HL-60 (cell line): ENCODE measurements around the gene NCOA3.
"Not testable (repeated sequence)": the region's sequence is repeated elsewhere in the genome, so short reads cannot be mapped to it uniquely, and the experiment has no call there.

Experiments used
- DNase-seq, 2 experiments: peaks; one replicate each; pipeline ENCODE4 v3.0.0-alpha.2; 2010 to 2020; ENCODE audit warnings: low read depth in 1 of 2, low spot score in 1 of 2
- H3K27ac ChIP-seq: fragments of 250-450 bp; sonication (Bioruptor Pico); replicated peaks from 2 replicates; pipeline ENCODE4 v1.5.1; 2020; ENCODE audit warnings: mild to moderate bottlenecking, moderate library complexity
- H3K27me3 ChIP-seq: fragments of 250-450 bp; sonication (Bioruptor Pico); 2 replicates; pipeline ENCODE4 v1.5.1; 2021; ENCODE audit warnings: mild to moderate bottlenecking, moderate library complexity; ENCODE audit not compliant: insufficient read depth, poor library complexity, severe bottlenecking
- H3K4me3 ChIP-seq: replicated peaks from 2 replicates; pipeline ENCODE4 v1.5.1; 2011; ENCODE audit warnings: mild to moderate bottlenecking, control low read depth, low read length; ENCODE audit not compliant: insufficient read depth
- GABPA ChIP-seq: IDR thresholded peaks from 2 replicates; pipeline ENCODE4 v1.6.1; 2012; ENCODE audit warnings: low read depth
- POLR2AphosphoS5 ChIP-seq: IDR thresholded peaks from 2 replicates; pipeline ENCODE4 v1.6.1; 2012; ENCODE audit warnings: low read depth
- SPI1 ChIP-seq: IDR thresholded peaks from 2 replicates; pipeline ENCODE4 v1.6.1; 2012; ENCODE audit warnings: low read depth, mild to moderate bottlenecking, borderline replicate concordance
- TF ChIP-seq, protein P1 (sequence below): IDR thresholded peaks from one replicate; pipeline ENCODE4 v1.5.1; 2011; ENCODE audit warnings: low read length, control low read depth, inconsistent platforms; ENCODE audit not compliant: insufficient read depth
- TF ChIP-seq, protein P2 (sequence below): IDR thresholded peaks from 2 replicates; pipeline ENCODE4 v1.6.1; 2012; ENCODE audit warnings: low read depth; ENCODE audit not compliant: insufficient replicate concordance

Gene NCOA3

DNA sequence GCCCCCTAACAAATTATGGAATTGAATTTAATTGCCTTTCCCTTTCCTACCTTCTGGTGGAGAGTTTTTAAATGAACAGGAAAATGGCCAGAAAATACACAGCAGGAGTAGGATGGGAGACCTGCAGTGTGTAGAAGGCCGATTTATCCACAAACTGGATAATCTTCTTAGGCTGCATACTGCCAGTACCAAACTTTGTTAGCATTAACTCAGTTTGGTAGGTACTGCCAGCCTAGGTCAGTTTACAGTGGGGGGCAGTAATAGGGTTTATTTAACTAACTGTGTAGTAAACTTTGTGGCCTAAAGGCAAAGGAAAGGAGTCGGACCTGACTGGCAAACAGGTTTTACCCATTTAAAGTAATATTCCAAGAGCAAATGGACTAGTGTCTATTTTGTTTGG is 4.6 kb downstream of the NCOA3 start:
- TF ChIP-seq, protein P1, sequence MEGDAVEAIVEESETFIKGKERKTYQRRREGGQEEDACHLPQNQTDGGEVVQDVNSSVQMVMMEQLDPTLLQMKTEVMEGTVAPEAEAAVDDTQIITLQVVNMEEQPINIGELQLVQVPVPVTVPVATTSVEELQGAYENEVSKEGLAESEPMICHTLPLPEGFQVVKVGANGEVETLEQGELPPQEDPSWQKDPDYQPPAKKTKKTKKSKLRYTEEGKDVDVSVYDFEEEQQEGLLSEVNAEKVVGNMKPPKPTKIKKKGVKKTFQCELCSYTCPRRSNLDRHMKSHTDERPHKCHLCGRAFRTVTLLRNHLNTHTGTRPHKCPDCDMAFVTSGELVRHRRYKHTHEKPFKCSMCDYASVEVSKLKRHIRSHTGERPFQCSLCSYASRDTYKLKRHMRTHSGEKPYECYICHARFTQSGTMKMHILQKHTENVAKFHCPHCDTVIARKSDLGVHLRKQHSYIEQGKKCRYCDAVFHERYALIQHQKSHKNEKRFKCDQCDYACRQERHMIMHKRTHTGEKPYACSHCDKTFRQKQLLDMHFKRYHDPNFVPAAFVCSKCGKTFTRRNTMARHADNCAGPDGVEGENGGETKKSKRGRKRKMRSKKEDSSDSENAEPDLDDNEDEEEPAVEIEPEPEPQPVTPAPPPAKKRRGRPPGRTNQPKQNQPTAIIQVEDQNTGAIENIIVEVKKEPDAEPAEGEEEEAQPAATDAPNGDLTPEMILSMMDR: no peak
- TF ChIP-seq, protein P2, sequence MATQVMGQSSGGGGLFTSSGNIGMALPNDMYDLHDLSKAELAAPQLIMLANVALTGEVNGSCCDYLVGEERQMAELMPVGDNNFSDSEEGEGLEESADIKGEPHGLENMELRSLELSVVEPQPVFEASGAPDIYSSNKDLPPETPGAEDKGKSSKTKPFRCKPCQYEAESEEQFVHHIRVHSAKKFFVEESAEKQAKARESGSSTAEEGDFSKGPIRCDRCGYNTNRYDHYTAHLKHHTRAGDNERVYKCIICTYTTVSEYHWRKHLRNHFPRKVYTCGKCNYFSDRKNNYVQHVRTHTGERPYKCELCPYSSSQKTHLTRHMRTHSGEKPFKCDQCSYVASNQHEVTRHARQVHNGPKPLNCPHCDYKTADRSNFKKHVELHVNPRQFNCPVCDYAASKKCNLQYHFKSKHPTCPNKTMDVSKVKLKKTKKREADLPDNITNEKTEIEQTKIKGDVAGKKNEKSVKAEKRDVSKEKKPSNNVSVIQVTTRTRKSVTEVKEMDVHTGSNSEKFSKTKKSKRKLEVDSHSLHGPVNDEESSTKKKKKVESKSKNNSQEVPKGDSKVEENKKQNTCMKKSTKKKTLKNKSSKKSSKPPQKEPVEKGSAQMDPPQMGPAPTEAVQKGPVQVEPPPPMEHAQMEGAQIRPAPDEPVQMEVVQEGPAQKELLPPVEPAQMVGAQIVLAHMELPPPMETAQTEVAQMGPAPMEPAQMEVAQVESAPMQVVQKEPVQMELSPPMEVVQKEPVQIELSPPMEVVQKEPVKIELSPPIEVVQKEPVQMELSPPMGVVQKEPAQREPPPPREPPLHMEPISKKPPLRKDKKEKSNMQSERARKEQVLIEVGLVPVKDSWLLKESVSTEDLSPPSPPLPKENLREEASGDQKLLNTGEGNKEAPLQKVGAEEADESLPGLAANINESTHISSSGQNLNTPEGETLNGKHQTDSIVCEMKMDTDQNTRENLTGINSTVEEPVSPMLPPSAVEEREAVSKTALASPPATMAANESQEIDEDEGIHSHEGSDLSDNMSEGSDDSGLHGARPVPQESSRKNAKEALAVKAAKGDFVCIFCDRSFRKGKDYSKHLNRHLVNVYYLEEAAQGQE: no peak
- no peak for TF ChIP-seq GABPA
- DNase-seq: no peak
- H3K27me3 ChIP-seq: no peaks in the 10 kb centered on the region
- H3K27ac ChIP-seq: no peak overlapping the region
- H3K4me3 ChIP-seq: no peak overlapping the region

DNA sequence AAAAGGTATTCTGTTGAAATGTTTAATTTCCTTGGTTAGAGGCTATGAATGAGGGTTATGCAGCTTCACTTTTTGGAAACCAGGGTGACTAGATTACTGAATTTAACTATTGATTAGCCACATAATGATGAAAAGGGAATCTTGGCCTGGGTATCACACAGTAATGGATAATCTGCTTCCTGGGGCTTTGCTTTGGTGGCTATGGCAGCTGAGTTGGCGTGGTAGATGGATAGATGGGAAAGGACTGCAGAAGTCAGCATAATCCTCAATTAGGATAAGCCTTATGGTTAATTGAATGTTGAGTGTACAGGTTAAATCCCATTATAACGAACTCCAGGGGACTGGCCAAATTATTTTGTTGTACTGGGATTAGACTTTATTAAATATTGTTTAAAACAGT is 5.2 kb downstream of the NCOA3 start:
- H3K27me3 ChIP-seq: no peaks in the 10 kb centered on the region
- TF ChIP-seq SPI1: no peak
- TF ChIP-seq GABPA: no peak
- TF ChIP-seq, protein P1: no peak
- TF ChIP-seq, protein P2: no peak
- TF ChIP-seq POLR2AphosphoS5: no peak
- DNase-seq: no peak
- no peak overlapping the region for H3K4me3 ChIP-seq
- H3K27ac ChIP-seq: no peak overlapping the region

DNA sequence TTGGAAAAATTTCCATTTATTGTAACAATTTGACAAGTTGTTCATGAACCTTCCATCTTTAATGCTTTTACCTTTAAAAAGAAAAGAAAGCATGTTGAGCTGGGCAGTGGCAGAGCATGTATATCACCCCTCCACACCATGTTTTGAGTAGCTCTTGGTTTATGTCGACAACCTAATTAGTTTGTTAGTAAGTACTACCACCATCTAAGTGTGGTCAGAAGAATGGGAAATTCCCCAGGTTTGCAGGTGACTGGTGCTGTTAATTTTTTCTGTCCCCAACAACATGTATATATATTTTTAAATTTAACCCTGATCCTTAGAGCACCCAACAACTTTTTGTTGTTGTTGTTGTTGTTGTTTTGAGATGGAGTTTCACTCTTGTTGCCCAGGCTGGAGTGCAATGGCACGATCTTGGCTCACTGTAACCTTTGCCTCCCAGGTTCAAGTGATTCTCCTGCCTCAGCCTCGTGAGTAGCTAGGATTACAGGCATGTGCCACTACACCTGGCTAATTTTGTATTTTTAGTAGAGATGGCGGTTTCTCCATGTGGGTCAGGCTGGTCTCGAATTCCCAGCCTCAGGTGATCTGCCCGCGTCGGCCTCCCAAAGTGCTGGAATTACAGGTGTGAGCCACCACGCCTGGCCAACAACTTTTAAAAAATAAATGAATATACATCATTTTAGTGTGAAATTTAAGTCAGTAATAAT is 5.7 kb downstream of the NCOA3 start:
- not testable (repeated sequence) for H3K27me3 ChIP-seq, H3K27ac ChIP-seq, H3K4me3 ChIP-seq, DNase-seq

DNA sequence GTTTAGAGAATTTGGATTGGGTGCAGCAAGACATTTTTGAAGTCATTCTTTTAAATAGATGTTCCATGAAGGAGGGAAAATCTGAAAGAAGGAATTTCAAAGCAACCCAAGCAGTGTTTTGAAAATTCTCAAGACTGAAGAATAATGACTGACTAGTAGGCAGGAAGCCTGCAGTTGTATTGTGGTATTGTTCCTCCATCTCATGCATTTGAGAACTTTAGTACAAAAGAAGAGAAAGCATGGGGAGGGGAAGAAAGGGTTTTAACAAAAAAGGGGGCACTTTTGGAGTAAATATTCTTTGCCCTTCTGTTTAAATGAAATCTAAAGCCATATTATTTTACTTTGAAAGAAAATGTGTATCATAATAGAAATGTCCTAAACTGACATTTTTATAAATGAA is 6.6 kb downstream of the NCOA3 start:
- TF ChIP-seq, protein P1: no peak
- TF ChIP-seq GABPA: no peak
- no peak for TF ChIP-seq POLR2AphosphoS5
- TF ChIP-seq, protein P2: no peak
- TF ChIP-seq SPI1: no peak

More for the DNA sequence above, 6.6 kb downstream of the NCOA3 start:
- DNase-seq: no peak
- H3K4me3 ChIP-seq: no peak overlapping the region
- no peak overlapping the region for H3K27ac ChIP-seq
- H3K27me3 ChIP-seq: no peaks in the 10 kb centered on the region
